ENCODE results near the gene GNL3. TPM values are rescaled to one million over a fixed set of nuclear protein-coding genes. Genes with fewer than 3 reads are reported as not detected.

Gene GNL3
- total RNA-seq, 1 donor from 2014 or later: 66.4 TPM

DNA sequence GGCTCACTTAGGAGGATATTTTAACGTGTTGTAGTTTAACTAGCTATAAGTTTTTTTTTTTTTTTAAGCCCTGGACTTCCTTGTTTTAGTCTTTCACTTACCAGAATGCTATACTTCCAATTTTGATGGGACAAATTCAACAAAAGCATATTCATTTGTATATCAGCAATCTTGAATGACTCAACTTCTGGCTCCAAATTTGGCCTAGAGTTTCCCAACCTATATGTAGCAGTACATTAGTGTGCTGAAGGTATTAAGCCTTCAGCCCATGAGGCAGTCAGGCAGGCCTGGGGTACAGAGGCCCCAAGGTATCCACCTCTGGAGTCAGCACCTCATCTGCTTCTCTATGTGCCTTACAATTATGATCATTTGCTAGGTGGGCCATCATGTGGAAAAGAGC is 6.0 kb upstream of the GNL3 start:
- Mint-ChIP-seq H3K27ac (ENCODE audit: unreplicated experiment) (peak overlapping the region; percentile 94), H3K4me1 (ENCODE audit: low read depth) (peaks cover 56% of the 10 kb centered on the region), H3K4me3 (ENCODE audit: unreplicated experiment) (no peak overlapping the region), H3K27me3 (ENCODE audit: low read depth) (no peaks in the 10 kb centered on the region), H3K36me3 (ENCODE audit: low read depth) (peaks cover 26% of the 10 kb centered on the region), H3K9me3 (ENCODE audit: low read depth) (no peaks in the 10 kb centered on the region)
- TF ChIP-seq, protein P1, sequence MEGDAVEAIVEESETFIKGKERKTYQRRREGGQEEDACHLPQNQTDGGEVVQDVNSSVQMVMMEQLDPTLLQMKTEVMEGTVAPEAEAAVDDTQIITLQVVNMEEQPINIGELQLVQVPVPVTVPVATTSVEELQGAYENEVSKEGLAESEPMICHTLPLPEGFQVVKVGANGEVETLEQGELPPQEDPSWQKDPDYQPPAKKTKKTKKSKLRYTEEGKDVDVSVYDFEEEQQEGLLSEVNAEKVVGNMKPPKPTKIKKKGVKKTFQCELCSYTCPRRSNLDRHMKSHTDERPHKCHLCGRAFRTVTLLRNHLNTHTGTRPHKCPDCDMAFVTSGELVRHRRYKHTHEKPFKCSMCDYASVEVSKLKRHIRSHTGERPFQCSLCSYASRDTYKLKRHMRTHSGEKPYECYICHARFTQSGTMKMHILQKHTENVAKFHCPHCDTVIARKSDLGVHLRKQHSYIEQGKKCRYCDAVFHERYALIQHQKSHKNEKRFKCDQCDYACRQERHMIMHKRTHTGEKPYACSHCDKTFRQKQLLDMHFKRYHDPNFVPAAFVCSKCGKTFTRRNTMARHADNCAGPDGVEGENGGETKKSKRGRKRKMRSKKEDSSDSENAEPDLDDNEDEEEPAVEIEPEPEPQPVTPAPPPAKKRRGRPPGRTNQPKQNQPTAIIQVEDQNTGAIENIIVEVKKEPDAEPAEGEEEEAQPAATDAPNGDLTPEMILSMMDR (IDR thresholded peaks at IDR 0.05): no peak
- DNase-seq (ENCODE audit: low spot score): no peak

DNA sequence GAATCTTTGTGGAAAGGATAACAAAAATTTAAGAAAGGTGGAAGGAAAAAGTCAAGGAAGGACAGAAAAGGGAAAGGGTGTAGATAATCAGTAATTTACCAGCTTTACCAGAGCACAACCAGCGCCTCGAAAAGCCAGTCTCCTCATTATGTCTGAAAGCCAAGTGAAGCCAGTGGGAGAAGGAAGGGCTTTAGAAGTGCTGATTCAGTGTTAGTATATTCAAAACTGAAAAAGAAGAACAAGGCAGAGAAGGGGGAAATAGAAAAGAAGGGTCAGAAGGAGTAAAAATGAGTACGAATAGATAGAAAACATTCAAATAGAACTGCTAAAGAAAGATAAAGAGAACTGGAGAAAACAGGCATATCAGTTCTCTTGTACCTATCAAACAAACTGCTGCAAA is 4.2 kb upstream of the GNL3 start:
- TF ChIP-seq, protein P1 (IDR thresholded peaks at IDR 0.05): no peak
- peaks cover 63% of the 10 kb centered on the region for H3K4me1 Mint-ChIP-seq (ENCODE audit: low read depth)
- no peaks in the 10 kb centered on the region for H3K27me3 Mint-ChIP-seq (ENCODE audit: low read depth)
- no peak overlapping the region for H3K4me3 Mint-ChIP-seq (ENCODE audit: unreplicated experiment)
- no peaks in the 10 kb centered on the region for H3K9me3 Mint-ChIP-seq (ENCODE audit: low read depth)
- peaks cover 19% of the 10 kb centered on the region for H3K36me3 Mint-ChIP-seq (ENCODE audit: low read depth)
- DNase-seq (ENCODE audit: low spot score): no peak
- H3K27ac Mint-ChIP-seq (ENCODE audit: unreplicated experiment): peak overlapping the region; percentile 92

DNA sequence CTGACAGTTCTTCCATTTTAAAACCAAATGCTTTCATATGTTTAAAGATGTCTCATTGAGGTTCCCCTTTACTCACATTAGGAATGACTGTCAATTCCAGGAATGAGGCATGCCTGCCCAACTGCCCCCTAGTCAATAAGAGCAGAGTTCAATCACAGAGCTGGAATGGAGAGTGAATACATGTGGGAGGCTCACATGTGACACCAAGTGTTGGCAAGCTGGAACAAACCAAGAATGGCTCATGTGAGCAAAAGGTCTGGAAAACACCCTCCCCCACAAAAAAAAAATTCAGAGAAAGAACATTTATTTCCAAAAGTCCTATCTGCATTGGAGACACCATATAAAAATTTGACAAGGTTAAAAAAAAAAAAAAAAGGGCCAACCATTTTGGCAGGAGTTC is 3.8 kb upstream of the GNL3 start:
- peak overlapping the region; percentile 92 for H3K27ac Mint-ChIP-seq (ENCODE audit: unreplicated experiment)
- H3K9me3 Mint-ChIP-seq (ENCODE audit: low read depth): no peaks in the 10 kb centered on the region
- H3K4me3 Mint-ChIP-seq (ENCODE audit: unreplicated experiment): no peak overlapping the region
- H3K36me3 Mint-ChIP-seq (ENCODE audit: low read depth): peaks cover 15% of the 10 kb centered on the region
- TF ChIP-seq, protein P1 (IDR thresholded peaks at IDR 0.05): peak; percentile 69
- no peaks in the 10 kb centered on the region for H3K27me3 Mint-ChIP-seq (ENCODE audit: low read depth)
- no peak for DNase-seq (ENCODE audit: low spot score)
- peaks cover 67% of the 10 kb centered on the region for H3K4me1 Mint-ChIP-seq (ENCODE audit: low read depth)

- Mint-ChIP-seq H3K36me3 (ENCODE audit: low read depth) (peaks cover 14% of the 10 kb centered on the region), H3K9me3 (ENCODE audit: low read depth) (no peaks in the 10 kb centered on the region), H3K4me3 (ENCODE audit: unreplicated experiment) (peak overlapping the region; percentile 49), H3K27ac (ENCODE audit: unreplicated experiment) (peak overlapping the region; percentile 76), H3K27me3 (ENCODE audit: low read depth) (no peaks in the 10 kb centered on the region), H3K4me1 (ENCODE audit: low read depth) (peaks cover 80% of the 10 kb centered on the region)
- TF ChIP-seq, protein P1 (IDR thresholded peaks at IDR 0.05): no peak
- no peak for DNase-seq (ENCODE audit: low spot score)
Measured at GRCh38 chr3:52683611-52684010, 2.2 kb upstream of the GNL3 start.

- TF ChIP-seq, protein P1 (IDR thresholded peaks at IDR 0.05): no peak
- Mint-ChIP-seq H3K27ac (ENCODE audit: unreplicated experiment) (peak overlapping the region; percentile 93), H3K9me3 (ENCODE audit: low read depth) (no peaks in the 10 kb centered on the region), H3K4me3 (ENCODE audit: unreplicated experiment) (peak overlapping the region; percentile 80), H3K4me1 (ENCODE audit: low read depth) (peaks cover 76% of the 10 kb centered on the region), H3K36me3 (ENCODE audit: low read depth) (peaks cover 14% of the 10 kb centered on the region), H3K27me3 (ENCODE audit: low read depth) (no peaks in the 10 kb centered on the region)
- no peak for DNase-seq (ENCODE audit: low spot score)
Measured at GRCh38 chr3:52684184-52684583, 1.6 kb upstream of the GNL3 start.
